GM21447 (cell line): Measurements from ENCODE around the gene SLC39A10.
A peak's percentile ranks its signal among the peaks of the same experiment; 100 is the strongest.
"Not testable (repeated sequence)": the region's sequence is repeated elsewhere in the genome, so short reads cannot be mapped to it uniquely, and the experiment has no call there.

ENCODE experiments used
- ATAC-seq: cut with Tn5 transposase; IDR thresholded peaks from one replicate; pipeline ENCODE4 v1.9.1; 2021; ENCODE audit not compliant: unreplicated experiment

Gene SLC39A10

DNA sequence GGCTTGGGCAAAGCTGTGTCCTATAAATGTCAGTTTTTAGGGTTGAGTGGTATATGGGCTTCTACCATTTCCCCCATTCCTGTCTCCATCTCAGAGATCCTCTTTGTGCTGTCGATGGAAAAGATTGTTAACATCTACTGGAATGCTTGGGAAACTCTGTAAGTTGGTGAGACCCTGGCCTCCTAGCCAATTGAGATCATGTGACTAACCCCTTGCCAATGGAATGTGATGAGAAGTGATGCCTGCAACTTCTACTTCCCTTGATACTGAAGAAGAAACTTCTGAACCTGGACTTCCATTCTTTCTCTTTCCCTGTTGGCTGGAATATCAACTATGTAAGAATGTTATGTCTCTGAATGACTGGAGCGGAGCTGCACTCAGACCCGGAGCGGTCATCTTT is 14.5 kb downstream of the SLC39A10 start:
- ATAC-seq: no peak

DNA sequence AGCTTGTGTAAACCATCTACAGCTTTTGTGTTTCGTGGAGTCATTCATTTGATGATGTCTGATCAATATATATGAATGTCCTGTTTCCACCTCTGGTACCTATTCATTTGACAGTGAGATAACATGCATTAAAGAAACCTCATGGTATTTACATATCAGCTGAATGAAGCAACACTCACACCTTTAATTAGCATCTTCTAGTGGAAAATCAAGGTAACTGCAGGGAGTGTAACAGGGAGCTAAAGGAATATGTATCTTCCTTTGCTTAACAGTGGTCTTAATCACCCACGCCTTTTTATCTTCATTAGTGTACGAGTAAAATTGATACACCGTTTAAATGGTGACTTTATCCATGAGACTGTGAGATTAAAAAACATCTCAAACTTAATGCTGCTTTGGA is 15.6 kb downstream of the SLC39A10 start:
- no peak for ATAC-seq

DNA sequence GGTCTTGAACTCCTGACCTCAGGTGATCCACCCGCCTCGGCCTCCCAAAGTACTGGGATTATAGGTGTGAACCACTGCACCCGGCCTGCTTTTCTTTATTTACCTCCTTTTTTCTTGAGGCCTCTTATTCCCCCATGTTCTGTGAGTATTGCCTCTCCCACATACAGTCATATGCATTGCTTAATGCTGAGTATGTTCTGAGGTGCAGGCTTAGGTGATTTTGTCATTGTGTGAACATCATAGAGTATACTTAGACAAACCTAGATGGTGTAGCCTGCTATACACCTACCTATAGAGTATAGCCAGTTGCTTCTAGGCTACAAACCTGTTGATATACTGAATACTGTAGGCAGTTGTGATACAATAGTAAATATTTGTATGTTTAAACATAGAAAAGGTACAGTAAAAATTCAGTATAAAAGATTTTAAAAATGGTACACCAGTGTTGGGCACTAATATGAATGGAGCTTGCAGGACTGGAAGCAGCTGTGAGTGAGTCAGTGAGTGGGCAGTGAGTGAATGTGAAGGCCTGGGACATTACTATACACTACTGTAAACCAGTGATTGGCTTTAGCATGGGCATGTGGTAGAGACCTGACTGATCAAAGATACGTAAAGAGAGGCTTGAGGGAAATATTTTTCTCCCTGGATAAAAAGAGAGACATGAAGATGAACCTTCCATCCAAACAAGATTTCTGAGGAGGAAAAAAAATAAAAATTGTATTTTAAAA is 17.6 kb downstream of the SLC39A10 start:
- no peak for ATAC-seq

DNA sequence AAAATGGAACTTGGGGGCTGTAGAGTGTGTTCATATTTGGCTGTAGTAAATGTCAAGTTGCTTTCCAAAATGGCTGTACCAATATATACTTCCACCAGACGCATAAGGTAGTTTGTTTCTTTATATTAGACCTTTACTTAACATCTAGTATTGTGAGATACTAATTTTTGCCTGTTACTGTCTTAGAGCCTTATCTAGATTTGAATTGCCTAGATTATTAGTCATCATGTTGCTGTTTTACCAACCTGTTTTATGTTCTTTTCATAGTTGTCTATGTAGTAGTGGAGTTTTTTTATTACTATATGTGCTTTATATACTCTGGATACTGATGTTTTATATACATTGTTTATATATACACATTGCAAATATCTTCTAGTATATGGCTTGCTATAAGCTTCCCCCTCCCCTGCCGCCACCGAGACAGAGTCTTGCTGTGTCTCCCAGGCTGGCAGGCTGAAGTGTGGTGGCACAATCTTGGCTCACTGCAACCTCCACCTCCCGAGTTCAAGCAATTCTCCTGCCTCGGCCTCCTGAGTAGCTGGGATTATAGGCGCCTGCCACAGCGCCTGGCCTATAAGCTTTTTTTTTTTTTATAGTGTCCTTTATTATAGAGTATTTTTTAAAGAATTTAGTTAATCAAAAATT is 18.9 kb downstream of the SLC39A10 start:
- ATAC-seq: no peak

DNA sequence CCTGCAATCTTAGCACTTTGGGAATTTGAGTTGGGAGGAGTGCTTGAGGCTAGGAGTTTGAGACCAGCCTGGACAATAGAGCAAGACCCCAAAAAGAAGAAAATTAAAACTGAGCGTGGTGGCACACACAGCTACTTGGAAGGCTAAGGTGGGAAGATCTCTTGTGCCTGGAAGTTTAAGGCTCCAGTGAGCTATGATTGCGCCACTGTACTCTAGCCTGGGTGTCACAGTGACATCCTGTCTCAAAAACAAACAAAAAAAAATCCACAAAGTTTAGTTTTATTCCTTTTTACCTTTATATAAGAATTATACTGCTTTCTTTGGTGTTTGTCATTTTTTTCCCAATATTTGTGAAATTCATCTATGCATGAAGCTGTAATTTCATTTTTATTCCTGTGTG is 20.3 kb downstream of the SLC39A10 start:
- no peak for ATAC-seq

DNA sequence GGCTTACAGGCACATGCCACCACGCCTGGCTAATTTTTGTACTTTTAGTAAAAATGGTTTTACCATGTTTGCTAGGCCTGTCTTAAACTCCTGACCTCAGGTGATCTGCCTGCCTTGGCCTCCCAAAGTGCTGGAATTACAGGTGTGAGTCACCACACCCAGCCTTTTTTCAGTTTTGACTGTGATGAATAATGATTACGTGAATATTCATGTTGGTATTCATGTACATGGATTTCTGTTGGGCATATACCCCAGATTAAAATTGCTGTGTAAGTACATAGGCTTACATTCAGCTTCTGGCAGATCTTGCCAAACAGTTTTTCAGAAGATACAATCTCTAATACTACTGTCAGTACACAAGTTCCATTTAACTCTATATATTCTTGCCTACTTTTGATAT is 20.9 kb downstream of the SLC39A10 start:
- ATAC-seq: no peak

DNA sequence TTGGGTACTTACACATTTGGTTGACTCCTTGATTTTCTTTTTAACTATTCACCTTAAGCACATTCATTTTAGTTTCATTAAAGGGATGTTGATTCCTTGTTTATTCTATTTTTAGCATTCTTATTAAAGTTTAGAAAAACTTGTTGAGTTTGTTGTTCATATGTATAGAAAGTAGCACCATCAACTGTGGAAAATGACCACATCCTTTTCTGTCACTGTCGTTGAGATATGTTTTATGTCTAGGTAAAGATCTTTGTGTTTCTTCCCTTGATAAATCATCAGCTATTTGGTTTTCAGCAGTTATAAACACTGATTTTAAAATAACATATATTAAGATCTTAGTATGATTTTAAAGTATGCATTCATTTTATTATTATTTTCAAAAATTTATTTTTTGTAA is 25.1 kb downstream of the SLC39A10 start:
- no peak for ATAC-seq

DNA sequence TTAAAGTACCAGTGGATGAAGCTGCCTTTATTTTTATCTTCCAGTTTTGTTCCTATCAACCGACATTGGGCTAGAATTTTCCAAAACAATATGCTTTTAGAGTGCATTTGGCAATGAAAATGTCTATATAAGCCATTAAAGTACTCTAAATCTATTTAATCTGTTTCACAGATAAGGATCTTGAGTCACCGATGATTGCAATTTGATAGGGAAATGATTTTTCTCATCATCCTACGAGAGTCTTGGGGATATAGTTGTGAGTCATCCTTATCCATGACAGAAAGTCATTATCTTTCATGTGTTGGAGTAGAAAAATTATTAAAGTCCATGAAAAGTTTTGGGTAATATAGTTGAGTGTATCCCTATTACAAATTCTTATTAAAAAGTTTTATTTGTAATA is 26.1 kb downstream of the SLC39A10 start:
- no peak for ATAC-seq

DNA sequence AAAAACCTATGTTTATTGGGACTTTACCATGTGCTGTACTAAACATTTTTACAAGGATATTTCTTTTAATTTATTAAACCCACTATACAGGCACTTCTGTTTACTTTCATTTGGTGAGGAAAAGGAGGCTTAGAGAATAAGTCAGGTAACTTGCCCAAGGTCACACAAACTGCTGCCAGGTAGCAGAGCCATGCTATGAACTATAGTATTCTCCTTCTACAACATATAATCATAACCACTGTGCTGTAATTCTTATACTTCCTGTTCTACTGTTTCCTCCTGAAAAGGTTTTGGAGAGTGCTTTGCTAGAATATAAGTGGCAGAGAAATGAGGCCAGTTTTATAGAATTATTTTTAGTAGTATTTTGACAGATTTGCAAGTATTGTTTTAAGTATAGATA is 29.5 kb downstream of the SLC39A10 start:
- no peak for ATAC-seq

DNA sequence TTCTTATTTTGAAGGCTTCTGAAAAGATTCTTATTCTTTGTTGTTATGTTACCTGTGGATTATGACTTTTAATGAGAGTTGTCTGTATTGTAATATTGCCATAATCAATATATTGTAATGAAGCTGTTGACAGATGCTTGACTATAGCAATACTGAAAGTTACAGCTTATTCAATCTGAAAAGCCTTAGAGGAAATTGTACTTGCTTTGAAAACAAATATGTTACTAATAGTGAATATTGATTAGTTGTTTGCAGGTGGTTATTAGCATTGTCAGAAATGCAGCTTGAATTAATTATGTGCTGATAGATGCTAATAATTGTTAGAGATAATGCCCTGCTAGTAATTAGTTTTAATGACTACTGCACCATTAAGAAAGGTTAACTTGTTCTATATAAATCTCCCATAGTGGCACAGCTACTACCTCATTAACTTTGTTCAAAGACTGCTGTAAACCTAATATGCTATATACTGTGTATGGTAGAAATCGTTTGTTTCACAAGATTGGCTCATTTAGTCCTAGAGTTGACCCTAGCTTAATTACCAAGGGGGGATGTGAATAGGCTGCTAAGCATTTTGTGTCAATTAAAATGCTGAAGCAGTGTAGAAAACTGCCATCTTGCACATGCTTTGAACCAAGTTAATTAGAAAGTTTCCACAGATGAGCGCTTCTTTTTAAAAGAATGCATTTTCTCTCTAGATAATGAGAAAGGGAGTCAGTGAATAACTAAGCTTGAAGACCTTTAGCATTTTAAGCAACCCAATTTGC is 30.5 kb downstream of the SLC39A10 start:
- ATAC-seq: no peak

DNA sequence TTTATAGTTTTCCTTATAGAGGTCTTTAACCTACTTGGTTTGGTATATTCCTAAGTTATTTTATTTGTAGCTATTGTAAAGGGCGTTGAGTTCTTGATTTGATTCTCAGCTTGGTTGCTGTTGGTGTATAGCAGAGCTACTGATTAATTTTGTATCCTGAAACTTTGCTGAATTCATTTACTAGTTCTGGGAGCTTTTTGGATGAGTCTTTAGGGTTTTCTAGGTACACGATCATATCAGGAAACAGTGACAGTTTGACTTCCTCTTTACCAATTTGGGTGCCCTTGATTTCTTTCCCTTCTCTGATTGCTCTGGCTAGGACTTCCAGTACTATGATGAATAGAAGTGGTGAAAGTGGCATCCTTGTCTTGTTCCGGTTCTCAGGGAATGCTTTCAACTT is 35.5 kb downstream of the SLC39A10 start:
- not testable (repeated sequence) for ATAC-seq

DNA sequence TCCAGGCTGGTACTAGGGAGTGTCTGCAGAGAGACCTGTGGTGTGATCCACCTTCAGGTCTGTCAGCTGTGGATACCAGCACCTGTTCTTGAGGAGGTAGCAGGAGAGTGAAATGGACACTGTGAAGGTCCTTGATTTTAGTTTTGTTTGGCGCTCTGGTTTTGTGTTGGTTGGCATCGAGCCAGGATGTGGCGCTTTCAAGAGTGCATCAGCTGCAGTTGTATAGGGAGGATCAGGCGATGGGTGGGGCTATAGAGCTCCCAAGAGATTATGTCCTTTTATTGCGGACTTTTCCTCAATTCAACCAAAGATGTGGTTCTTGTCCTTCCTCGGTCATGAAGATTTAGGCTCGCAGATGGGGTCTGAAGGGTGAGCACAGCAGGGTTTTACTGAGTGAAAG is 37.5 kb downstream of the SLC39A10 start:
- ATAC-seq: no peak

DNA sequence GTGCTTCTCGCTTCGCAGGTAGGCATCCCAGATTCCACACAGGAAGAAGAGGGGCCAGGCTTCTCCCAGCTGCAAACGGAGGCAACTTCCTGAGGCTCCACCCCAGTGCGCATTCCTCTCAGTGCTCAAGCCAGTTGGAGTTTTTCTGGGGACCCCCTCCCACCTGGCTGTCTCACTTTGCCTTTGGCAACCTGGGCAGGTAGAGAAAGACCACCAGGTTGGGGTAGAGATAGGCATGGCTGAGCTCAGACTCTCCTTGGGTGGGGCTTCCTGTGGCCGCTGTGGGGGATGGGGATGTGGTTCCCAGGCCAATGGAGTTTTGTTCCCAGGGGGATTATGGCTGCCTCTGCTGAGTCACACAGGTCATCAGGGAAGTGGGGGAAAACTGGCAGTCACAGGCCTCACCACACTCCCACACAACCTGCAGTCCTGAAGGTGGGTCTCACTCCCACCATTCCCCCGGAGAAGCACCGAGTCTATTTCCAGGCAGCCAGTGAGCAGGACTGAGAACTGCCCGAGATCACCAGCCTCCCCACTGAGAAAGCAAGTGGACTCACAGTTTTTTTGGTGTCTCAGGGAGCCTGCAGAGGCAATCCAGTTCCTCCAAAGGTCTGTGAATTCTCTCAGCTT is 38.1 kb downstream of the SLC39A10 start:
- ATAC-seq: no peak

DNA sequence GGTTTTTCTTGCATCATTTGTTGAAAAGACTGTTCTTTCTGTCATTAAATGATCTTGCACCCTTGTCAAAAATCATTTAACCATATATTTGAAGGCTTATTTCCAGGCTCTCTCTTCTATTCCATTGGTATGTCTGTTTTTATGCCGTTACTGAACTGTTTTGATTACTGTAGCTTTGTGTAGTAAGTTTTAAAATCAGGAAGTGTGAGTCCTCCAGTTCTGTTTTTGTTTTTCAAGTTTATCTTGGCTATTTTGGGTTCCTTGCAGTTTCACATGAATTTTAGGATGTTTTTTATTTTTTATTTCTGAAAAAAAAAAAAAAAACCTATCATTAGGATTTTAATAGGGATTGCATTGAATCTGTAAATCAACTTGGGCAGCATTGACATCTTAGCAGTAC is 39.0 kb downstream of the SLC39A10 start:
- no peak for ATAC-seq

DNA sequence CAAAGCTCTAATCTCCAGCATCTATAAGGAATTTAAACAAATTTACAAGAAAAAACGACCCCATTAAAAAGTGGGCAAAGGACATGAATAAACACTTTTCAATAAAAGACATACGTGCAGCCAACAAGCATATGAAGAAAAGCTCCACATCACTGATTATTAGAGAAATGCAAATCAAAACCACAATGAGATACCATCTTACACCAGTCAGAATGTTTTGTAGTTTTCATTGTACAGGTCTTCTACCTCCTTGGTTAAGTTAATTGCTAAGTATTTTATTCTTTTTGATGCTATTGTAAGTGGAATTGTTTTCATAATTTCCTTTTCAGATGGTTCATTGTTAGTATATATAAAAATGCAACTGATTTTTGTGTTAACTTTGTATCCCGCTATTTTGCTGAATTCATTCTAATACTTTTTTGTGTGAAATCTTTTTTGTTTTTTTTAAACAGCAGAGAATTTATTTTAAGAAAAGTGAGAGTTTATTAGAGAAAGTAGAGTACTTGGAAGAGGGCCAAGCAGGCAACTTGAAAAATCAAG is 40.7 kb downstream of the SLC39A10 start:
- ATAC-seq: no peak

DNA sequence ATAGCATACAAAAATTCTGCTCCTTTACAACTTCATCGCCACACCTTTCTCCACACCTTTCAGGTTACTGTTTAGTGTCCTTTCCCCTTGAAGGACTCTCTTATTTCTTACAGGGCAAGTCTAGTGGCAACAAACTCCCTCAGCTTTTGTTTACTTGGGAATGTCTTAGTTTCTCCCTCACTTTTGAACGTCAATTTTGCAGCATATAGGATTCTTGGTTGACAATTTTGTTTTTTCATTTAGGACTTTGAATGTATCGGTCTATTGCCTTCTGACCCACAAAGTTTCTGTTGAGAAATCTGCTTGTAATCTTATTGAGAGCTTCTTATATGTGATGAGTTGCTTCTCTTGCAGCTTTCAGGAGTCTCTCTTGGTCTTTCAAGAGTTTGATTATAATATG is 43.5 kb downstream of the SLC39A10 start:
- no peak for ATAC-seq

DNA sequence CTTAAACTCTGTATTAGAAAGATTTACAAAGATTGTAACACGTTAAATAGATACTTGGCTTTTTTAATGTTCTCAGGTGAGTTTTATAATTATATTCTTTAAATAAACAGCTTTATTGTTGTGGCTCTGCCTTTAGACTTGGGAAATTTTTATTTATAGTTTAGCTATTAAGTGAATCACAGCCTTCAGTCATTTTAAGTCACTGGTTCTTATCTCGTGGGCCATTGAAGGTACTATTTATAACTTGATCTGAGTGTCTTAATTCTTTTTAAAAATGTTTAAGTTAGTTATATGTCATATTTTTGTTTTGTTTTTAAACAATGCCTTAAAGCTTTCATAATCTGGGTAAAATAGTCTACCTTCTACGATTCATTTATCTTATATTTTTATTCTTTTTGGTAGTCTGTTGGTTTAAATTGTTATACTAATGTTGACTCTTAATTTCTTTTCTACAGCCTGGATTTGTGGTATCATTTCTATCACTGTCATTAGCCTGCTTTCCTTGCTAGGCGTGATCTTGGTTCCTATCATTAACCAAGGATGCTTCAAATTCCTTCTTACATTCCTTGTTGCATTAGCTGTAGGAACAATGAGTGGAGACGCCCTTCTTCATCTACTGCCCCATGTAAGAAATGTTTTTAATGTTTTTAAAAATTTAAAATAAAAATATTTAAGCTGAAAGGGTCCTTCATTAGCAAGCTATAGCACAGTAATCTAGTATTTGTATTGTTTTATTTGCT is 49.3 kb downstream of the SLC39A10 start:
- no peak for ATAC-seq

DNA sequence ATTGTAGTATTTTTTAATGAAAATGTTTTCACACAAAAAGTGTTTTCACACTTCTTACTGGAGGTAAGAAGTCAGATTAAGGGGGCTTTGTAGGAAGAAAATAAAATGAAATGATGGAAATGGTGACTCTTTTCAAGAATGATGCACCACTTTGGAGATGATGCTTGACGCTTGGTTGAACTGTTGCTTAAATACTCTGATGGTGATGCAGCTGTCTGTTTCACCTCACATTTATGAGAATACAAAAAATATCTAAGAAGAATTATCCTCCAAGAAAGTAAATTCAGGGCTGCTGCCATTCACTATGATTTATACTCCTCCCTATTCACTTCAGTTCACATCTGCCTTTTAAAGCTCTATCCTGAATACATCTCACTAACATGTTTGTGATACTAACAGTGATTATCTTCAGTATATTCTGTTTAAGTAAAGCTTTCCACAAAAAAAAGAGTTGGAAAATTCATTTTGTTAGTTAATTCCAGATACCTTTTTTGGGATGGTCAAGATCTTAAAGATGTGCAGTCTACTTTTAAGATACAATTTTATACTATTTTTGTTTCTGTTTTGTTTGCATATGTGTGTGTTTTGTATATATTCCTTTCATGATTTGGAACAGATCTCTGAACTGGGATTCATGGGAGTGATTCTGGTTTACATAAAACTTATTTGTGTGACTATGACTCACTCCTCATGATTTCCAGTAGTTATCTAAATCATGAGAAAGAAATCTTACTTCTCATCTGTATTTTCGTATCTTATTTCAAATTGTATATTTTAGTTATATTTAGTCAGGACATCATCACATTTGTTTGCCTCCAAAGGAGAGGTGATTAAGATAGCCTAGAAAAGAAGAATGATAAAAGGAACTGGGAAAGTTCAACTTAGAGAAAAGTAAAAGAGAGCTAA is 53.1 kb downstream of the SLC39A10 start:
- no peak for ATAC-seq

DNA sequence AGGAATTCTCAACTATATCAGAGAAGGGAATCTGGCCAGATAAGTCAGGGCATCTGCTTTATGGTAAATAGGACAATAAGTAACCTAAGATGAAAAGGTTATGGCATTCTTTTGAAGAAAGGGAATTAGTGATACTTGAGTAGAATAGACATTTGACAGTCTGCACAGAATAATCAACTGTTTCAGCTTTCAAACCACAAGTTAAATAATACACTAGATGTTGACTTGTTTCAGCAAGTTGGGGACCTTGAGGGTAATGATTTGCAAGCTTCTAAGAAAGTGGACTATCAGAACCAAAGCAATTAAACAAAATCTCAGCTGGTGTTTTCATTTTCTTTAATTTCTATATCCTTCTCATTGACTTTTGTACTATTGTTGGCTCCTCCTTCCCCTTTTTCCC is 54.5 kb downstream of the SLC39A10 start:
- peak; percentile 80 for ATAC-seq

DNA sequence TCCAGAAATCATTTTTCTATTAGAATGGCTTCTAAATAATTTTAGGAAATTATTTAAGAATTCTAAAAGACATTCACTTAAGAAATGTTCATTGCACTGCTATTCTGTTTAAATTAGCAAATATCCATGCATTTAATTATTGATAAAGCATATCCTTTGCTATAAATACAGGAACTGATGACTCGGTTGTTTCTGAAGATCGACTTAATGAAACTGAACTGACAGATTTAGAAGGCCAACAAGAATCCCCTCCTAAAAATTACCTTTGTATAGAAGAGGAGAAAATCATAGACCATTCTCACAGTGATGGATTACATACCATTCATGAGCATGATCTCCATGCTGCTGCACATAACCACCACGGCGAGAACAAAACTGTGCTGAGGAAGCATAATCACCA is 59.4 kb downstream of the SLC39A10 start:
- ATAC-seq: no peak
